Vagina (tissue), 2 donors: ENCODE data around the gene GIGYF2. TPM values are rescaled to one million over a fixed set of nuclear protein-coding genes. Genes with fewer than 3 reads are reported as not detected.
"Not testable (repeated sequence)": the region's sequence is repeated elsewhere in the genome, so short reads cannot be mapped to it uniquely, and the experiment has no call there.

Experiments used
- DNase-seq, 2 donors: peaks; one replicate each; pipeline ENCODE4 v3.0.0-alpha.2; 2017; ENCODE audit errors: extremely low spot score in 2 of 2
- H3K27ac ChIP-seq: fragments of 200-600 bp; sonication (generic); one replicate; pipeline ENCODE4 v1.5.1; 2019
- H3K27me3 ChIP-seq: fragments of 200-600 bp; sonication (generic); one replicate; pipeline ENCODE4 v1.5.1; 2019
- H3K36me3 ChIP-seq, 2 donors: fragments of 200-600 bp; sonication (generic); one replicate each; pipeline ENCODE4 v1.5.1; 2017 to 2019
- H3K4me1 ChIP-seq: fragments of 200-600 bp; sonication (generic); one replicate; pipeline ENCODE4 v1.5.1; 2019
- H3K4me3 ChIP-seq, 2 donors: fragments of 200-600 bp; sonication (generic); 1 replicate in 1 of 2; 2 replicates in 1 of 2; pipeline ENCODE4 v1.5.1; 2016 to 2019
- H3K9me3 ChIP-seq: fragments of 200-600 bp; sonication (generic); one replicate; pipeline ENCODE4 v1.5.1; 2019
- CTCF ChIP-seq, 3 experiments: fragments of 450-650 bp in 2 of 3; fragments of 200-600 bp in 1 of 3; sonication (generic) in 1 of 3; IDR thresholded peaks; one replicate each; pipeline ENCODE4 v1.5.1; 2017 to 2019; ENCODE audit warnings: antibody characterized with exemption in 3 of 3, mild to moderate bottlenecking in 2 of 3, moderate library complexity in 2 of 3
- POLR2A ChIP-seq, 2 donors: fragments of 450-650 bp; IDR thresholded peaks; one replicate each; pipeline ENCODE4 v1.6.1; 2017; ENCODE audit warnings: antibody characterized with exemption in 2 of 2, mild to moderate bottlenecking in 2 of 2, moderate library complexity in 2 of 2
- POLR2AphosphoS5 ChIP-seq, 2 donors: sonication (generic); formaldehyde crosslinking; IDR thresholded peaks; one replicate each; pipeline ENCODE4 v1.9.0; 2017; ENCODE audit warnings: antibody characterized with exemption in 2 of 2, mild to moderate bottlenecking in 2 of 2, low read depth in 1 of 2; ENCODE audit not compliant: insufficient read depth in 1 of 2
- intact Hi-C: fragments of 100-400 bp; cut with DNase I; formaldehyde crosslinking; loops from one replicate; pipeline ENCODE4 v1.15.1; 2023
- total RNA-seq: library from RNA; depleted of rRNA; stranded (reverse); fragments of >200 nt; gene quantifications from one replicate; pipeline ENCODE4 v1.2.3, GENCODE V29; 2016

GIGYF2 gene
- total RNA-seq, 1 donor from 2014 or later = 69.0 TPM

GRCh38 chr2:232680006-232680405 lies 17.1 kb upstream of the GIGYF2 start:
- H3K36me3 ChIP-seq = peaks cover 0 to 6% of the 10 kb centered on the region in 2 donors
- H3K27me3 ChIP-seq = no peaks in the 10 kb centered on the region
- intact Hi-C loops = no loop called here
- H3K27ac ChIP-seq = no peak overlapping the region
- H3K4me1 ChIP-seq = no peaks in the 10 kb centered on the region
- TF ChIP-seq POLR2A (IDR thresholded peaks at IDR 0.05) (no peak), CTCF (IDR thresholded peaks at IDR 0.05) (no peak), POLR2AphosphoS5 (IDR thresholded peaks at IDR 0.05; ENCODE audit: insufficient read depth in 1 of 2, low read depth in 1 of 2) (no peak)
- H3K9me3 ChIP-seq = no peaks in the 10 kb centered on the region
- no peak for DNase-seq
- H3K4me3 ChIP-seq = no peak overlapping the region

GRCh38 chr2:232681527-232681926 lies 15.6 kb upstream of the GIGYF2 start:
- Histone ChIP-seq H3K27me3 (no peaks in the 10 kb centered on the region), H3K4me1 (no peaks in the 10 kb centered on the region), H3K9me3 (no peaks in the 10 kb centered on the region), H3K36me3 (no peaks in the 10 kb centered on the region), H3K27ac (no peak overlapping the region), H3K4me3 (no peak overlapping the region)
- TF ChIP-seq POLR2AphosphoS5 (IDR thresholded peaks at IDR 0.05; ENCODE audit: insufficient read depth in 1 of 2, low read depth in 1 of 2) = no peak
- no peak for TF ChIP-seq POLR2A (IDR thresholded peaks at IDR 0.05)
- no peak for TF ChIP-seq CTCF (IDR thresholded peaks at IDR 0.05)
- intact Hi-C loops = no loop called here
- DNase-seq = no peak

- H3K9me3 ChIP-seq = no peaks in the 10 kb centered on the region
- H3K4me1 ChIP-seq = no peaks in the 10 kb centered on the region
- no peak for TF ChIP-seq CTCF (IDR thresholded peaks at IDR 0.05)
- no peak for TF ChIP-seq POLR2A (IDR thresholded peaks at IDR 0.05)
- no peak for TF ChIP-seq POLR2AphosphoS5 (IDR thresholded peaks at IDR 0.05; ENCODE audit: insufficient read depth in 1 of 2, low read depth in 1 of 2)
- H3K27me3 ChIP-seq = no peaks in the 10 kb centered on the region
- H3K27ac ChIP-seq = no peak overlapping the region
- no peak overlapping the region for H3K4me3 ChIP-seq
- DNase-seq = no peak
- intact Hi-C loops = no loop called here
- H3K36me3 ChIP-seq = no peaks in the 10 kb centered on the region
Observed at GRCh38 chr2:232683368-232683767, 13.8 kb upstream of the GIGYF2 start.

- H3K36me3 ChIP-seq, H3K27me3 ChIP-seq, H3K9me3 ChIP-seq, intact Hi-C loops, H3K27ac ChIP-seq, DNase-seq, H3K4me1 ChIP-seq, H3K4me3 ChIP-seq: not testable (repeated sequence)
Observed at GRCh38 chr2:232685391-232685790, 11.7 kb upstream of the GIGYF2 start.

- no peak overlapping the region for H3K4me3 ChIP-seq
- H3K4me1 ChIP-seq = no peaks in the 10 kb centered on the region
- no peak overlapping the region for H3K27ac ChIP-seq
- DNase-seq = no peak
- intact Hi-C loops = no loop called here
- no peaks in the 10 kb centered on the region for H3K36me3 ChIP-seq
- no peaks in the 10 kb centered on the region for H3K9me3 ChIP-seq
- no peak for TF ChIP-seq POLR2A (IDR thresholded peaks at IDR 0.05)
- TF ChIP-seq POLR2AphosphoS5 (IDR thresholded peaks at IDR 0.05; ENCODE audit: insufficient read depth in 1 of 2, low read depth in 1 of 2) = no peak
- TF ChIP-seq CTCF (IDR thresholded peaks at IDR 0.05) = no peak
- no peaks in the 10 kb centered on the region for H3K27me3 ChIP-seq
Observed at GRCh38 chr2:232687382-232688160, 9.6 kb upstream of the GIGYF2 start.
